IPS DF 19.7 (cell line): ENCODE measurements around the gene SCN1B.
"Not testable (repeated sequence)": the region's sequence is repeated elsewhere in the genome, so short reads cannot be mapped to it uniquely, and the experiment has no call there.

Experiments used
- DNase-seq: peaks from one replicate; pipeline ENCODE4 v3.0.0-alpha.2; 2013; ENCODE audit warnings: low read depth, low spot score

Gene SCN1B

DNA sequence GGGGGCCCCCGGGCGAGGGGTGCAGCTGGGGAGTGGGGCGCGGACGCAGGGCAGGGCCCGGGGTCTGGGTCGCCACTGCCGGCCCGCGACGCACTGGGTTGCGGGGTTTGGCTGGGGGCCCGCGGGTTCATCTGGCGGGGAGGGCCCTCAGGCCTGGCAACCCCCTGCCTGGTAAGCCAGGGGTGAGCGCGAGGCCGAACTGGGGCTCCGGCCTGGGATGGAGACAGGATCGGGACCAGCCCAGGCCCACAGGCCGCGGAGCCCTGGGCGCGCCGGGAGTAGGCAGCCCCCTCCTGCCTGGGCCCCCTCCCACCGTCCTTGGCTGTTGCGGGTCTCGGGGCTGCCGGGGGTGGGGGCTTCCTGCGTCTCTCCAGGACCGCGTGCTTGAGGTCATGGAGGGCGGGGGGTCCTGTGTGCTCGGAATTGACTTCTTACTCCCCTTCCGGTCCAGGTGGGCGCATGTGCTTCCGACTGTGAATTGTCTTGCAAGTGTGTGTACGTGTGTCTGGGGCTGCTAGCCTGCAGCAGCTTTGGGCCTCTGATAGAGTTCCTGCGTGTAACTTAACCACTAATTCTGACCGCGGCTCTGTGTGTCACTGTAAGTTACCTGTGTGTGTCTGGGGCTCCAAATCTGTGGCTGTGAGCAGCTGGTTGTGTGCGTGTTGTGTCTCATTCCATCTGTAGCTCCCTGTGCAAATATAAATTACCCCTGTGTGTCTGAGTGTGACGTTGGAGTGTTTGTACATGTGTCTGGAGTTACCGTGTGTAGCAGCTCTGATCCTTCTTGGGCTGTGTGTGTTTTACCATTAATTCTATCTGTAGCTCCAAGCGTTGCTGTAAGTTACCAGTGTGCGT, 29.4 kb upstream of the SCN1B start:
- DNase-seq = no peak

DNA sequence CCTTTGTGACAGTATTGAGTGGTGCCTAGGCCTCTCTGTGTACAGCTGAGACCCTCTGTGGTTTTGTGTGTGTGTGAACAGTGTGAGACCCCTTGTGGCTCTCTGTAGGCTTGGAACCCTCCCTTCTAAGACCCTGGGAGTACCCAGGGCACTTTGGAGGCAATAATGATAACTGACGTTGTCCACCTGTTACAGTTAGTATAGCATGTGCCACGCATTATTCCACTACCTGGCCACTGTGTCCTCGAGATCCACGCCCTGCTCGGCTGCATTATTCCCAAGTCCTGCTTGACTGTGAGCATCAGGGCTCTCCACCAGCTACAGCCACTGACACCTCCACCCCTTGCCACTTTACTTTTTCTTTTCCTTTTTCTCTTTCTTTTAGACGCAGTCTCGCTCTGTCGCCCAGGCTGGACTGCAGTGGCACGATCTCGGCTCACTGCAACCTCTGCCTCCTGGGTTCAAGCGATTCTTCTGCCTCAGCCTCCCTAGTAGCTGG, 28.2 kb upstream of the SCN1B start:
- DNase-seq = no peak

DNA sequence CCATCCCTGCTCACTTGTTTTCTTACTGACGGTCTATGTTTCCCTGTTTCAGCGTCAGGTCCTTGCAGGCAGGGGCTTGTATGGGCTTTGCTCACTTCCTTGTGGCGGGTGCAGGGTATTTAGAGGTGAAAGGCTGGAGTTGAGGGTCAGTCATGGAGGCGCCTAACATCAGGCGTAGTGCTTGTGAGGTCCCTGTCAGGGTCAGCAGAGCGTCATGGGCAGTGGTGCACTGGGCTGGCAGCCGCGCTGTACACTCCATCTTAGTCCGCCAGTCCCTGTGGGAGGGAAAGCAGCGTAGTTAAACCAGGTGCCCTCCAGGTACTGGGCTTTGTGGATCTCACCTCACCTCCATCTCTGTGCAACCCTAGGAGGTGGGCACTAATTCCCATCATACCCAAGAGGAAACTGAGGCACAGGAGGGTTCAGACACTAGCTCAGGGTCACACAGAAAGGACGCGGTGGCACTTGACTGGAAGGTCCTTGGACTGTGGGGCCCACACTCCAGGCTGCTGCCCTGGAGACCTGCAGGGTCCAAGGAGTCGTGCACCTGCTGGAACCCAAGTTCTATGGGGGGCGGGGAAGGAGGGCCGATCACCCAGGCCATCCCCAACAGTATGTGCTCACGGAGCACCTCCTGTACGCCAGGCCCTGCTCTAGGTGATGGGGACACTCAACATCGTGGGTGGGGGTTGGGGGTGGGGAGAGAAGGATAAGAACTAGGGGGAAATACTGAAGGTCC, 25.6 kb upstream of the SCN1B start:
- no peak for DNase-seq

- no peak for DNase-seq
Measured at GRCh38 chr19:35005256-35005977, 24.9 kb upstream of the SCN1B start.

- not testable (repeated sequence) for DNase-seq
Measured at GRCh38 chr19:35006007-35006341, 24.3 kb upstream of the SCN1B start.

GRCh38 chr19:35006342-35006998, 23.8 kb upstream of the SCN1B start:
- no peak for DNase-seq

DNA sequence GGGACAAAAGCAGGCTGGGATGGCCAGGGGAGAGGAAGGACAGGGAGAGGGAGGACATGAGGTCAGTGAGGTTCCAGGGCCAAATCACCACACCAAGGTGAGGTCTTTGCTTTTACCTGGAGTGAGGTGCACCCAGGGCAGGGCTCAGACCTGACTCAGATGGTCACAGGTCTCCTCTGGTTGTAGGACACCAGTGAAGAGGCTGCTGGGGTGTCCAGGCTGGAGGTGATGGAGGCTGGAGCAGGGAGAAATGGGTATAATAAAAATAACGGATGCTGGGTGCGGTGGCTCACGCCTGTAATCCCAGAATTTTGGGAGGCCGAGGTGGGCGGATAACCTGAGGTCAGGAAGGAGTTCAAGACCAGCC, 23.3 kb upstream of the SCN1B start:
- DNase-seq = no peak

GRCh38 chr19:35007427-35007826, 22.8 kb upstream of the SCN1B start:
- DNase-seq = not testable (repeated sequence)

DNA sequence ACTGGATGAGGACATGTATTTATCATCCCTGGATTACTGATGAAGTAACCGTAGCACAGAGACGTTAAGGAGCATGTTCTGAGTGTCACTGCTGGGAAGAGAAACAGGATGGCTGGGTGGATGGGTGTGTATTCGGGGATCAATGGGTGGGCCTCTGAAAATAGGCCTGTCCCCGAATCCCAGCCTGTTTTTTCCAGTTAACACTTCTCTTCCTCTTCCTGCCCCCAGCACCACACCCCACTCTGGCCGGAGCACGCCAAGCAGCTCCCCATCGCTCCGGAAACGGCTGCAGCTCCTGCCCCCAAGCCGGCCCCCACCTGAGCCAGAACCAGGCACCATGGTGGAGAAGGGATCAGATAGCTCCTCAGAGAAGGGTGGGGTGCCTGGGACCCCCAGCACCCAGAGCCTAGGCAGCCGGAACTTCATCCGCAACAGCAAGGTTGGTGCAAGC, 21.4 kb upstream of the SCN1B start:
- DNase-seq = no peak

GRCh38 chr19:35009424-35010415, 20.6 kb upstream of the SCN1B start:
- DNase-seq = no peak

DNA sequence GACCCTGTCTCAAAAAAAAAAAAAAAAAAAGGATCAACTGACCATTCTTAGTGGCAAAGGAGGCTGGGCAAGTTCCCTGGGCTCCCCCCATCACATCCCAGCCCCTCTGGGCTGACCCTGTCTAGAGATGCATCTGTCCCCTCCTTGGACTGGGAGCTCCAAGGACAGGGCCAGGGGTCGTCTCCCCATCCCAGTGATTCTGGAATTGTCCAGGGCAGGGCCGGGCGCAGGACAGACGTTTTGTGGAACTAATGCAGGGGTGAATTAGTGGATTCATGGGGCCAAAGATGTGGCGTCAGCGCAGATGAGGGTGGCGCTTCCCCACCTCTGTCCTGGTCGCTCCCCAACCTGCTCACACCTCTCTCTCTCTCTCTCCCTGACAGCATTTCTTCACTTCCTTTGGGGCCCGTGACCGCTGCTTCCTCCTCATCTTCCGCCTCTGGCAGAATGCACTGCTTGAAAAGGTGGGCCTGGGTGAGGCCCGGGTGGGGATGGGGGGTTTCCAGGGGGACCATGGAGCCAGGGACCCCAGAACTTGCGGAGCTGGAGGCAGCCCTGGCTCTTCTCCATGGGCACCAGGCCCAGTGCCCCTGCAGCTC, 19.1 kb upstream of the SCN1B start:
- no peak for DNase-seq

DNA sequence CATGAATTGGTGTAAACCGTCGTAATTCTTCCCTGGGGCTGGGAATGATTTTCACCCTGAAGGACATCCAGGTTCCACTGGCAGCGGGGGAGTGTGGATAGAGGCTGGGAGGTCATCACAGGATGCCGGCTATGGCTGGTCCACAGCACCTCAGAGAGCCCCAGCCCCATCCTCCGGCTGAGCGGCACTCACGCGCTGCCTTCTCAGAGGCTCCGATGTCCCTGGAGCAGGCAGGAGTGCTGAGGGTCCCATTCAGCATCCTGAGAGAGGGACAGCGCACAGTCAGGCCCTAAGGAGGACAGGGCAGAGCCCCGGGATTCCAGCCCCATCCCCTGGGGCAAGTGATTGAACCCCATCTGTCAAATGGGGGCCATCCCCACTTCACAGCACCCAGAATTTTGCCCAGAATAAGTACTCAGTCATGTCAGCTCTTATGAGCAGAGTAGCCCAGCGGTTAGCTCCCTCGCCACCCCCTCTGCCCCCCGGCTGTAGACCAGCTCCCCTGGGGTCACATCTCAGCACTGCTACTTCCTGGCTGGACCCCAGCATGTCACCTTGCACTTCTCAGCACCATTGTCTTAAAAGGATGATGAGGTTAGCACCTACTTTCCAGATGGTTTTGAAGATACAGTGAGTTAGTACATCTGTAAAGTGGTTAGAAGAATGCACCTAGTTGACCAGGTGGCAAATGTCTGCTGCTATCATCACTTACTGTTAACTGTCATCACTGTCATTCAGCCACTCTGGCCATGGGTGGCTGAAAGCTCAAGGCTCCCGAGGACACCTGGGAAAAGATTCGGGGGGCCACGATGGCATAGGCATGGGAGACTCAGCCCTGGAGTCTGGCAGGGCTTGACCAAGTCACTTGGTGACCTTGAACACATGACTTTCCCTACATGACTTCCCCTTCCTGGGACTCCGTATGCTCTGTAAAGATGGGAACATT, 18.3 kb upstream of the SCN1B start:
- DNase-seq = no peak

DNA sequence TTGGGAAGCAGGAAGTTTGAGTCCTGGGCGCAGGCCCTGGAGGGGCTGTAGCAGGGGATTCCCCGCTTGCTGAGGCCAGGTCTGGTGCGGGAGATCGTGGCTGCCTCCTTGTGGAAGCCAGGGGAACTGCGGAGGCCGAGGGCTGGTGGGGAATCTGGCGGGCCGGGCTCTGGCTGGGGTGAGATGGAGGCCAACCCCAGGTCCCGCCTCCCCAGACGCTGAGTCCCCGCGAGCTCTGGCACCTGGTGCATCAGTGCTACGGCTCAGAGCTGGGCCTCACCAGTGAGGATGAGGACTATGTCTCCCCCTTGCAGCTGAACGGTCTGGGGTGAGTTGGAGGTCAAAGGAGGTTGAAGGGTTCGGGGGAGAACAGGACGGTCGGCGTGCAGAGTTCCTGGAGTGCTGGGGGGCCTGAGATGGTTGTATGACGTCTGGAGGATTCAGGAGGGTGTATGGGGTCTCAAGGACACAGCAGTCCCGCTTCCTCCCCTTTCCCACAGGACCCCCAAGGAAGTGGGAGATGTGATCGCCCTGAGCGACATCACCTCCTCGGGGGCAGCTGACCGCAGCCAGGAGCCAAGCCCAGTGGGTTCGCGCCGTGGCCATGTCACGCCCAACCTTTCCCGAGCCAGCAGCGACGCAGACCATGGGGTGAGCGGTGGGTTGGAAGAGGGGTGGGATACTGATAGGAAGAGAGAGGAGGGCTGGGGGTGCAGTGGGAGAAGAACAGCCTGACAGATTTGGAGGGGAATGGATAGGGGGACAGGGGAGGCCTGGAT, 17.0 kb upstream of the SCN1B start:
- no peak for DNase-seq

DNA sequence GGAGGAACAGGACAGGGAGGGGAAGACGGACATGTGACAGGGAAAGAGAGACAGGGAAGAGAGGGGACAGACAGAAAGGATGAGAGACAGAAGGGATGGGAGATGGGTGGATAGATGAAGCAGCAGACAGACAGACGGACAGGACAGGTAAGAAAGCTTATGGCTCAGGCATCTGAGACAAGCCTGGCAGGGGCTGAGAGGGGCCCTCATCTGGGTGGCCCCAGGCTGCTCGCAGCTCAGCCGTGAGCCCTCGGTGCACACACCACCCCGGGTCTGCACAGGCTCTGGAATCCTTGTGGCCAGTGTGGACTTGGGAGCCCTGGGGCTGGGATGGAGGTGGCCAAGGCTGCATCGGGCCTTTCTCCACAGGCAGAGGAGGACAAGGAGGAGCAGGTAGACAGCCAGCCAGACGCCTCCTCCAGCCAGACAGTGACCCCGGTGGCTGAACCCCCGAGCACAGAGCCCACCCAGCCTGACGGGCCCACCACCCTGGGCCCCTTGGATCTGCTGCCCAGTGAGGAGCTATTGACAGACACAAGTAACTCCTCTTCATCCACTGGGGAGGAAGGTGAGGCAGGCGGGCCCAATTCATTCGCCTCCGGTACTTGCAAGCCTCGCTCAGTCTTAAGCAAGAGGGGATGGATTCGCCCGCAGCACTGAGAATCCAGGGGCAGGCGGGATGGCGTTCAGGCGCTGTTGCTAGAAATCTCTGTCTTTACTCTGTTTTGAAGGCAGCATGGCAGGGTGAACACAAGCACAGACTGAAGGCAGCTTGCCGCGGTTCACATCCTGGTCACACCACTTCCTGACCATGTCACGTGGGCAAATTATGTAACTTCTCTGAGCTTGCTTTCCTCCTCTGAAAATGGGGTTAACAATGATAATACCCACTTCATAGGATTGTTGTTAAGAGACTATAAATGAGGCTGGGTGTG, 16.2 kb upstream of the SCN1B start:
- no peak for DNase-seq

DNA sequence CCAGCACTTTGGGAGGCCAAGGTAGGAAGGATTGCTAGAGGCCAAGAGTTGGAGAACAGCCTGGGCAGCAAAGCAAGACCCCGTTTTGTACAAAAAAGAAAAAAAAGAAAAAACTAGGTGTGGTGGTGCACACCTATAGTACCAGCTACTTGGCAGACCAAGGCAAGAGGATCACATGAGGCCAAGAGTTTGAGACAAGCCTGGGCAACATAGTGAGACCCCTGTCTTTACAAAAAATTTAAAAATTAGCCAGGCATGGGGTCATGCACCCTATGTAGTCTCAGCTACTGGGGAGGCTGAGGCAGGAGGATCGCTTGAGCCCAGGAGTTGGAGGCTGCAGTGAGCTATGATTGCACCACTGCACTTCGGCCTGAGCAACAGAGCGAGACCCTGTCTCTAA, 15.5 kb upstream of the SCN1B start:
- DNase-seq = not testable (repeated sequence)

GRCh38 chr19:35015270-35015953, 14.9 kb upstream of the SCN1B start:
- DNase-seq = no peak
